SH-SY5Y (cell line): ENCODE data around the gene PAPSS2.

ENCODE experiments used
- GATA2 ChIP-seq: IDR thresholded peaks from 2 replicates; pipeline ENCODE4 v1.6.1; 2011; ENCODE audit warnings: mild to moderate bottlenecking, low read depth, low read length
- GATA3 ChIP-seq: IDR thresholded peaks from 2 replicates; pipeline ENCODE4 v1.6.1; 2011; ENCODE audit warnings: low read depth, mild to moderate bottlenecking, low read length, moderate library complexity

DNA sequence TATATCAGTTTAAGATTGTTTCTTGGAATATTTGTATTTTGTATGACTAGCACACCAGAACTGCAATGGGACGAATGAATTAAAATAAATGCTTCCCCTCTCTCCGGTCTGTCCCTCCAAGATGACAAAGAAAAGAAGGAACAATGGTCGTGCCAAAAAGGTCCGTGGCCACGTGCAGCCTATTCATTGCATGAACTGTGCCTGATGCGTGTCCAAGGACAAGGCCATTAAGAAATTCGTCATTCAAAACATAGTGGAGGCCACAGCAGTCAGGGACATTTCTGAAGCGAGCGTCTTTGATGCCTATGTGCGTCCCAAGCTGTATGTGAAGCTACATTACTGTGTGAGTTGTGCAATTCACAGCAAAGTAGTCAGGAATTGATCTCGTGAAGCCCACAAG is 17.2 kb upstream of the PAPSS2 start:
- TF ChIP-seq GATA3 = no peak
- TF ChIP-seq GATA2 = no peak
